ENCODE results near the gene CLNK. TPM values are rescaled to one million over a fixed set of nuclear protein-coding genes. Genes with fewer than 3 reads are reported as not detected.

CLNK gene
- total and polyA plus RNA-seq, 2 donors (not counting 1 experiment from before 2014, with no cell fraction given): 0.57 to 0.75 TPM

DNA sequence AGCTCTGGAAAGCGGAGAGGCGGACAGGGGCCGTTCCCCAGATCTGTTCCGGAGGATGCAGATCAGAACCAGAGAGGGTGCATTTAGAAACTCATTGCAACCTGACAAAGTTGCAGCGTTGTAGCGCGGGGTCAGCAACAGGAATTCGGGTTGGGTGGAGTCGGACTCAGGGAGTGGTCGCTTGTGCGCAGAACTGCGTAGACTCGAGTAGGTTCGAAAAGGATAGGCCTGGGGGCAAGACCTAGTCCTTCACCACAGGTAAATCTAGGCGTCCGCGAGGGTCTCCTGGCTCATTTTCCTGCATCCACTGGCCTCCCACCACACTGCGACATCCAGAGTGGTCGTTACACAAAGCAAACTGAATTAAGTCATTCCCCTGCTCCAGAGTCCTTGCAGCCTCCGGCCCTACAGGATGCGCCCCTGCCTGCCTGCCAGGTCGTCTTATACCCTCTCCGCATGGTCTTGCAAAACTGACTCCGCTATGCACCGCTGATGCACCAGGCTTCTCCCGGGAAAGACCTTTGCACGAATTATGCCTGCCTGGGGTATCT, 222.6 kb downstream of the CLNK start:
- Histone ChIP-seq H2AFZ (ENCODE audit: insufficient read depth, low read depth, low read length, poor library complexity, severe bottlenecking) (peak overlapping the region; percentile 92), H3K27ac (ENCODE audit: low read length in 2 of 2) (no peak overlapping the region), H3K9me3 (ENCODE audit: control extremely low read depth in 1 of 3, control insufficient read depth in 2 of 3, insufficient read depth in 1 of 3, low read length in 2 of 3) (peaks cover 0 to 23% (median 2%) of the 10 kb centered on the region in 3 donors), H3K36me3 (replicated peaks in 1 of 2; ENCODE audit: control extremely low read depth in 1 of 2, control insufficient read depth in 1 of 2, extremely low read depth in 1 of 2, insufficient read depth in 2 of 2, low read length in 1 of 2) (no peaks in the 10 kb centered on the region), H3K79me2 (ENCODE audit: control insufficient read depth, insufficient read depth, low read length) (no peaks in the 10 kb centered on the region), H4K20me1 (ENCODE audit: control insufficient read depth, insufficient read depth, low read length, poor library complexity, severe bottlenecking) (no peaks in the 10 kb centered on the region), H3K9ac (ENCODE audit: low read length) (peak overlapping the region; percentile 67), H3K27me3 (replicated peaks in 1 of 4; ENCODE audit: control extremely low read depth in 1 of 4, control insufficient read depth in 3 of 4, insufficient read depth in 4 of 4, low read length in 3 of 4) (peaks cover 0 to 44% (median 17%) of the 10 kb centered on the region in 4 experiments), H3K4me3 (ENCODE audit: control extremely low read depth in 1 of 5, extremely low read depth in 1 of 5, insufficient read depth in 1 of 5, low read depth in 2 of 5, low read length in 4 of 5) (peak overlapping the region; percentile 27 to 62 (median 48)), H3K4me1 (ENCODE audit: control insufficient read depth in 2 of 2, insufficient read depth in 2 of 2, low read length in 2 of 2) (peaks cover 11 to 21% of the 10 kb centered on the region in 2 donors), H3K4me2 (replicated peaks; ENCODE audit: low read depth, low read length, poor library complexity, severe bottlenecking) (peak overlapping the region; percentile 90)
- intact Hi-C loops (cut with micrococcal nuclease): loop anchor here (2.0 to 10.0 kb wide), 3 partner anchors 77 to 963 kb away; partner anchors contain the start of gene HS3ST1
- no peak for TF ChIP-seq EZH2 (IDR thresholded peaks at IDR 0.05; ENCODE audit: borderline replicate concordance, insufficient read depth, low read depth, low read length, poor library complexity, severe bottlenecking)
- TF ChIP-seq, protein P1, sequence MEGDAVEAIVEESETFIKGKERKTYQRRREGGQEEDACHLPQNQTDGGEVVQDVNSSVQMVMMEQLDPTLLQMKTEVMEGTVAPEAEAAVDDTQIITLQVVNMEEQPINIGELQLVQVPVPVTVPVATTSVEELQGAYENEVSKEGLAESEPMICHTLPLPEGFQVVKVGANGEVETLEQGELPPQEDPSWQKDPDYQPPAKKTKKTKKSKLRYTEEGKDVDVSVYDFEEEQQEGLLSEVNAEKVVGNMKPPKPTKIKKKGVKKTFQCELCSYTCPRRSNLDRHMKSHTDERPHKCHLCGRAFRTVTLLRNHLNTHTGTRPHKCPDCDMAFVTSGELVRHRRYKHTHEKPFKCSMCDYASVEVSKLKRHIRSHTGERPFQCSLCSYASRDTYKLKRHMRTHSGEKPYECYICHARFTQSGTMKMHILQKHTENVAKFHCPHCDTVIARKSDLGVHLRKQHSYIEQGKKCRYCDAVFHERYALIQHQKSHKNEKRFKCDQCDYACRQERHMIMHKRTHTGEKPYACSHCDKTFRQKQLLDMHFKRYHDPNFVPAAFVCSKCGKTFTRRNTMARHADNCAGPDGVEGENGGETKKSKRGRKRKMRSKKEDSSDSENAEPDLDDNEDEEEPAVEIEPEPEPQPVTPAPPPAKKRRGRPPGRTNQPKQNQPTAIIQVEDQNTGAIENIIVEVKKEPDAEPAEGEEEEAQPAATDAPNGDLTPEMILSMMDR (IDR thresholded peaks at IDR 0.05): no peak
- no peak for ATAC-seq (ENCODE audit: low read depth)
- Mint-ChIP-seq H3K27me3 (peaks cover 51% of the 10 kb centered on the region), H3K4me3 (peak overlapping the region; percentile 82), H3K4me1 (peaks cover 17% of the 10 kb centered on the region), H3K27ac (no peak overlapping the region), H3K9me3 (ENCODE audit: insufficient read depth) (no peaks in the 10 kb centered on the region)
- no peak for DNase-seq
- ChIA-PET POLR2A (no interaction called here), CTCF (interaction anchor here (0.9 to 2.4 kb wide), 12 partner anchors 8 to 345 kb away, joined by 3 to 11 read pairs (median 4); partner anchors contain the start of gene WDR1)
- 63% methylated on average over 27 of the region's 27 CpGs for WGBS (ENCODE audit: insufficient coverage)

Data from B cell (primary cell).